Left lung (tissue), 10 donors: ENCODE results near the gene TEKTIP1. TPM values are rescaled to one million over a fixed set of nuclear protein-coding genes. Genes with fewer than 3 reads are reported as not detected.

Experiments
- ATAC-seq: fragments of 200-7000 bp; cut with Tn5 transposase; one replicate; pipeline ENCODE4 v1.9.1; 2020; ENCODE audit warnings: moderate library complexity
- DNase-seq, 4 donors: peaks; one replicate each; pipeline ENCODE4 v3.0.0-alpha.2; 2013 to 2020
- H3K27ac ChIP-seq, 2 donors: fragments of 200-600 bp; sonication (generic) in 1 of 2; one replicate each; pipeline versions ENCODE4 v1.5.0 to v1.8.0; 2020 to 2021
- H3K27me3 ChIP-seq, 2 donors: fragments of 200-600 bp; sonication (generic) in 1 of 2; one replicate each; pipeline versions ENCODE4 v1.5.0 to v1.8.0; 2020 to 2021
- H3K36me3 ChIP-seq, 2 donors: fragments of 200-600 bp; sonication (generic) in 1 of 2; one replicate each; pipeline versions ENCODE4 v1.5.0 to v1.8.0; 2020 to 2021
- H3K4me1 ChIP-seq, 2 donors: fragments of 200-600 bp; one replicate each; pipeline ENCODE4 v1.8.0; 2021
- H3K4me3 ChIP-seq, 2 donors: fragments of 200-600 bp; sonication (generic) in 1 of 2; one replicate each; pipeline versions ENCODE4 v1.5.0 to v1.8.0; 2020 to 2021; ENCODE audit warnings: mild to moderate bottlenecking in 1 of 2
- H3K9me3 ChIP-seq, 2 donors: fragments of 200-600 bp; sonication (generic) in 1 of 2; one replicate each; pipeline versions ENCODE4 v1.5.0 to v1.8.0; 2020 to 2021
- CTCF ChIP-seq, 2 donors: fragments of 200-600 bp; sonication (generic) in 1 of 2; IDR thresholded peaks; one replicate each; pipeline versions ENCODE4 v1.5.0 to v1.8.0; 2021; ENCODE audit warnings: antibody characterized with exemption in 2 of 2
- intact Hi-C, 2 donors: fragments of 100-400 bp; cut with DNase I; formaldehyde crosslinking; loops; one replicate each; pipeline versions ENCODE4 v1.11.2 to v1.14.2; 2022
- polyA plus RNA-seq, 6 donors: library from polyadenylated mRNA; unstranded; fragments of 120-200 nt; gene quantifications; one replicate each; pipeline ENCODE4 v1.2.1, GENCODE V29; 2013; ENCODE audit not compliant: insufficient read length in 6 of 6
- total RNA-seq, 2 donors: library from RNA; stranded (reverse); fragmentation: NEBNext Ultra II Directional; extraction: Animal tissue kit (Norgen Biotek cat#: 25700); gene quantifications; one replicate each; pipeline ENCODE4 v1.2.1, GENCODE V29; 2021
- donor health status: DM: no; HTN: yes; CAD: no.
- donor health status: DM: no; HTN: no; CAD: no.

TEKTIP1 gene
- total and polyA plus RNA-seq, 8 donors: 2.8 to 7.5 (median 4.8) TPM

- intact Hi-C loops: loop anchor here in 1 of 2 donors (10.0 kb wide), 1 partner anchor 69 kb away; no protein-coding TSS in a partner anchor
- H3K4me1 ChIP-seq: peaks cover 0 to 22% of the 10 kb centered on the region in 2 donors
- ATAC-seq: no peak
- no peak overlapping the region for H3K27ac ChIP-seq
- no peaks in the 10 kb centered on the region for H3K9me3 ChIP-seq
- H3K27me3 ChIP-seq: no peaks in the 10 kb centered on the region
- H3K36me3 ChIP-seq: peaks cover 0 to 67% of the 10 kb centered on the region in 2 donors
- no peak for DNase-seq
- no peak for TF ChIP-seq CTCF (IDR thresholded peaks at IDR 0.05)
- no peak overlapping the region for H3K4me3 ChIP-seq
These were observed 6.7 kb downstream of the TEKTIP1 start for GRCh38 chr19:3545669-3546034.

- no peaks in the 10 kb centered on the region for H3K9me3 ChIP-seq
- no peak overlapping the region for H3K4me3 ChIP-seq
- no peak for DNase-seq
- no peak for ATAC-seq
- peaks cover 0 to 22% of the 10 kb centered on the region in 2 donors for H3K4me1 ChIP-seq
- no peak overlapping the region for H3K27ac ChIP-seq
- no peak for TF ChIP-seq CTCF (IDR thresholded peaks at IDR 0.05)
- H3K27me3 ChIP-seq: no peaks in the 10 kb centered on the region
- peaks cover 0 to 72% of the 10 kb centered on the region in 2 donors for H3K36me3 ChIP-seq
- intact Hi-C loops: loop anchor here in 1 of 2 donors (10.0 kb wide), 1 partner anchor 69 kb away; no protein-coding TSS in a partner anchor
These were observed 7.1 kb downstream of the TEKTIP1 start for GRCh38 chr19:3546119-3546518.

- no peaks in the 10 kb centered on the region for H3K27me3 ChIP-seq
- no peak overlapping the region for H3K4me3 ChIP-seq
- H3K36me3 ChIP-seq: peaks cover 0 to 69% of the 10 kb centered on the region in 2 donors
- no peak overlapping the region for H3K27ac ChIP-seq
- peaks cover 0 to 24% of the 10 kb centered on the region in 2 donors for H3K4me1 ChIP-seq
- TF ChIP-seq CTCF (IDR thresholded peaks at IDR 0.05): peak in 1 of 2 donors; percentile 67
- no peaks in the 10 kb centered on the region for H3K9me3 ChIP-seq
- ATAC-seq (no peak), DNase-seq (no peak)
- intact Hi-C loops: loop anchor here in 1 of 2 donors (10.0 kb wide), 1 partner anchor 67 kb away; no protein-coding TSS in a partner anchor
These were observed 8.3 kb downstream of the TEKTIP1 start for GRCh38 chr19:3547301-3547731.

GRCh38 chr19:3547767-3548282, 8.9 kb downstream of the TEKTIP1 start:
- Histone ChIP-seq H3K27ac (peak overlapping the region in 1 of 2 donors; percentile 75), H3K27me3 (no peaks in the 10 kb centered on the region), H3K4me3 (no peak overlapping the region), H3K4me1 (peaks cover 2 to 29% of the 10 kb centered on the region in 2 donors), H3K36me3 (peaks cover 0 to 64% of the 10 kb centered on the region in 2 donors), H3K9me3 (no peaks in the 10 kb centered on the region)
- TF ChIP-seq CTCF (IDR thresholded peaks at IDR 0.05): no peak
- DNase-seq (no peak), ATAC-seq (no peak)
- intact Hi-C loops: loop anchor here in 1 of 2 donors (10.0 kb wide), 1 partner anchor 67 kb away; no protein-coding TSS in a partner anchor

GRCh38 chr19:3548606-3549005, 9.6 kb downstream of the TEKTIP1 start:
- DNase-seq (peak in 1 of 4 donors; percentile 58), ATAC-seq (no peak)
- intact Hi-C loops: loop anchor here in 1 of 2 donors (10.0 kb wide), 1 partner anchor 66 kb away; no protein-coding TSS in a partner anchor

More at GRCh38 chr19:3548606-3549005, 9.6 kb downstream of the TEKTIP1 start:
- Histone ChIP-seq H3K4me1 (peaks cover 6 to 37% of the 10 kb centered on the region in 2 donors), H3K4me3 (no peak overlapping the region), H3K9me3 (no peaks in the 10 kb centered on the region), H3K27me3 (no peaks in the 10 kb centered on the region), H3K27ac (peak overlapping the region in 1 of 2 donors; percentile 75), H3K36me3 (peaks cover 0 to 56% of the 10 kb centered on the region in 2 donors)
- no peak for TF ChIP-seq CTCF (IDR thresholded peaks at IDR 0.05)
